NCI-H2171 treated with DMSO at 0.1 percent for 48 hours (cell line): Measurements from ENCODE around the gene MIDN.

ENCODE experiments used
- DNase-seq: peaks from one replicate; lab custom pipeline; 2025; lab: John Stamatoyannopoulos, UW

Gene MIDN

GRCh38 chr19:1220976-1221903, 27.1 kb upstream of the MIDN start:
- DNase-seq = no peak

GRCh38 chr19:1221904-1222255, 26.5 kb upstream of the MIDN start:
- no peak for DNase-seq

GRCh38 chr19:1222394-1222793, 26.0 kb upstream of the MIDN start:
- no peak for DNase-seq

- peak; percentile 43 for DNase-seq
Measured at GRCh38 chr19:1223018-1223855, 25.1 kb upstream of the MIDN start.

GRCh38 chr19:1224047-1224825, 24.1 kb upstream of the MIDN start:
- DNase-seq = no peak

- DNase-seq = no peak
Measured at GRCh38 chr19:1224847-1225246, 23.5 kb upstream of the MIDN start.

GRCh38 chr19:1225440-1226226, 22.8 kb upstream of the MIDN start:
- no peak for DNase-seq

- DNase-seq = no peak
Measured at GRCh38 chr19:1226227-1226518, 22.2 kb upstream of the MIDN start.

GRCh38 chr19:1226522-1227303, 21.7 kb upstream of the MIDN start:
- no peak for DNase-seq

- no peak for DNase-seq
Measured at GRCh38 chr19:1227304-1228054, 20.9 kb upstream of the MIDN start.

GRCh38 chr19:1228161-1228957, 20.0 kb upstream of the MIDN start:
- DNase-seq = no peak

- no peak for DNase-seq
Measured at GRCh38 chr19:1229056-1229923, 19.1 kb upstream of the MIDN start.

- no peak for DNase-seq
Measured at GRCh38 chr19:1229924-1230782, 18.2 kb upstream of the MIDN start.

GRCh38 chr19:1230783-1231489, 17.4 kb upstream of the MIDN start:
- DNase-seq = no peak

GRCh38 chr19:1231729-1232637, 16.4 kb upstream of the MIDN start:
- DNase-seq = no peak

GRCh38 chr19:1232652-1233072, 15.7 kb upstream of the MIDN start:
- no peak for DNase-seq
